HepG2 (cell line): Measurements from ENCODE around the gene SSBP2. TPM values are rescaled to one million over a fixed set of nuclear protein-coding genes. Genes with fewer than 3 reads are reported as not detected.

Experiments
- ATAC-seq: fragments of 200-7000 bp; cut with Tn5 transposase; 3 replicates; pipeline ENCODE4 v1.9.1; 2020; ENCODE audit warnings: mild to moderate bottlenecking, moderate library complexity
- BruUV-seq: library from RNA; stranded (reverse); fragments of 400-500 nt; replicated peaks from 2 replicates; lab custom pipeline; 2021; lab: Mats Ljungman, UMichigan
- CTCF ChIA-PET: fragments of 300-600 bp; formaldehyde crosslinking; extraction: SDS; loops from one replicate; lab custom pipeline; 2021; ENCODE audit warnings: low total read pairs, inconsistent platforms, low intra/inter-chr PET ratio; lab: Yijun Ruan, JAX
- POLR2A ChIA-PET: fragments of 350-600 bp; sonication (Branson Sonifier 250); formaldehyde crosslinking; loops from one replicate; lab custom pipeline; 2020; ENCODE audit warnings: antibody characterized with exemption, inconsistent platforms; lab: Yijun Ruan, JAX
- DNase-seq: peaks from one replicate; pipeline ENCODE4 v3.0.0-alpha.2; 2015; ENCODE audit warnings: low spot score
- FAIRE-seq: peaks from 3 replicates; lab custom pipeline; 2011; peaks lifted over from hg19 to GRCh38; lab: Jason Lieb, UNC
- H2AFZ ChIP-seq: one replicate; pipeline ENCODE4 v1.6.1; 2011; ENCODE audit warnings: low read length, inconsistent platforms
- H3K27ac ChIP-seq: fragments of 300-600 bp; 3 replicates; pipeline ENCODE4 v1.8.0; 2011; ENCODE audit warnings: mixed run types, mild to moderate bottlenecking, mixed read lengths, low read length, inconsistent platforms; ENCODE audit not compliant: insufficient read depth; ENCODE audit errors: extremely low read length
- H3K27me3 ChIP-seq, 2 experiments: fragments of 200-600 bp in 1 of 2; 2 replicates in 1 of 2; 3 replicates in 1 of 2; pipeline versions ENCODE4 v1.6.0 to v1.8.0; 2011; ENCODE audit warnings: low read length in 2 of 2, mild to moderate bottlenecking in 2 of 2, moderate library complexity in 2 of 2, inconsistent platforms in 1 of 2; ENCODE audit not compliant: insufficient read depth in 2 of 2, control insufficient read depth in 1 of 2
- H3K36me3 ChIP-seq, 2 experiments: fragments of 200-600 bp in 1 of 2; replicated peaks in 1 of 2; 2 replicates in 1 of 2; 3 replicates in 1 of 2; pipeline versions ENCODE4 v1.5.1 to v1.8.0; 2011; ENCODE audit warnings: low read length in 2 of 2, inconsistent platforms in 1 of 2; ENCODE audit not compliant: insufficient read depth in 2 of 2, control insufficient read depth in 1 of 2
- H3K4me1 ChIP-seq: 2 replicates; pipeline ENCODE4 v1.5.1; 2012; ENCODE audit warnings: low read length, inconsistent platforms; ENCODE audit not compliant: insufficient read depth
- H3K4me2 ChIP-seq: 2 replicates; pipeline ENCODE4 v1.6.0; 2011; ENCODE audit warnings: low read depth, low read length, inconsistent platforms
- H3K4me3 ChIP-seq, 3 experiments: fragments of 200-600 bp in 1 of 3; sonication (generic), shearing (Covaris generic) in 1 of 3; replicated peaks in 1 of 3; 2 replicates each; pipeline ENCODE4 v1.5.1; 2011 to 2016; ENCODE audit warnings: low read length in 3 of 3, inconsistent platforms in 2 of 3, low read depth in 2 of 3, mild to moderate bottlenecking in 2 of 3, control low read depth in 1 of 3, mixed read lengths in 1 of 3; ENCODE audit not compliant: insufficient read depth in 1 of 3
- H3K79me2 ChIP-seq: one replicate; pipeline ENCODE4 v1.6.1; 2011; ENCODE audit warnings: low read length, inconsistent platforms; ENCODE audit not compliant: insufficient read depth
- H3K9ac ChIP-seq: 2 replicates; pipeline ENCODE4 v1.6.0; 2011; ENCODE audit warnings: mild to moderate bottlenecking, low read depth, low read length, inconsistent platforms; ENCODE audit not compliant: insufficient read depth
- H3K9me3 ChIP-seq: 2 replicates; pipeline ENCODE4 v1.5.1; 2012; ENCODE audit warnings: mild to moderate bottlenecking, low read length
- H4K20me1 ChIP-seq: 2 replicates; pipeline ENCODE4 v1.6.0; 2011; ENCODE audit warnings: inconsistent platforms, mild to moderate bottlenecking, low read length, moderate library complexity; ENCODE audit not compliant: insufficient read depth
- HMGXB3 ChIP-seq: sonication (generic); formaldehyde crosslinking; IDR thresholded peaks from 2 replicates; pipeline ENCODE4 v1.4.0; 2020; ENCODE audit warnings: missing genetic modification reagents, borderline replicate concordance
- HNF4A ChIP-seq: sonication (generic); formaldehyde crosslinking; IDR thresholded peaks from 2 replicates; pipeline ENCODE4 v1.4.0; 2020; ENCODE audit warnings: missing genetic modification reagents
- ONECUT2 ChIP-seq: sonication (generic); formaldehyde crosslinking; IDR thresholded peaks from 2 replicates; pipeline ENCODE4 v1.4.0; 2020; ENCODE audit warnings: missing genetic modification reagents
- SP5 ChIP-seq: IDR thresholded peaks from 2 replicates; pipeline ENCODE4 v1.6.1; 2016; ENCODE audit warnings: low read depth, borderline replicate concordance
- ZNF256 ChIP-seq: sonication (generic); formaldehyde crosslinking; conservative IDR thresholded peaks from 2 replicates; pipeline ENCODE4 v1.4.0; 2020; ENCODE audit warnings: missing genetic modification reagents
- ZNF547 ChIP-seq: sonication (generic); formaldehyde crosslinking; IDR thresholded peaks from 2 replicates; pipeline ENCODE4 v1.5.1; 2020; ENCODE audit warnings: mild to moderate bottlenecking, missing genetic modification reagents
- ZNF557 ChIP-seq: sonication (generic); formaldehyde crosslinking; IDR thresholded peaks from 2 replicates; pipeline ENCODE4 v1.4.0; 2020; ENCODE audit warnings: missing genetic modification reagents
- ZNF558 ChIP-seq: sonication (generic); formaldehyde crosslinking; IDR thresholded peaks from 2 replicates; pipeline ENCODE4 v1.9.0; 2022; ENCODE audit warnings: mild to moderate bottlenecking, missing genetic modification reagents, borderline replicate concordance
- ZNF720 ChIP-seq: sonication (generic); formaldehyde crosslinking; IDR thresholded peaks from 2 replicates; pipeline ENCODE4 v1.4.0; 2020; ENCODE audit warnings: missing genetic modification reagents
- ZNF747 ChIP-seq: sonication (generic); formaldehyde crosslinking; IDR thresholded peaks from 2 replicates; pipeline ENCODE4 v1.8.1; 2023; ENCODE audit warnings: missing genetic modification reagents, mild to moderate bottlenecking, borderline replicate concordance
- WGBS: methylation state at CpG from one replicate; pipeline ENCODE4 v1.1.6; 2017; ENCODE audit warnings: low lambda C conversion rate; 5-methylcytosine and 5-hydroxymethylcytosine counted together
- in situ Hi-C: cut with HindIII; loops from 2 replicates; pipeline ENCODE4 v1.10.0; 2017; ENCODE audit warnings: low pct_unique_long_range_greater_than_20kb; ENCODE audit not compliant: extremely low pct_ligation_motif_present
- intact Hi-C: fragments of 100-400 bp; cut with micrococcal nuclease; formaldehyde crosslinking; loops from one replicate; pipeline ENCODE4 v1.10.0; 2022; ENCODE audit not compliant: unreplicated experiment
- polyA plus RNA-seq, 8 experiments: library from polyadenylated mRNA; depleted of rRNA in 3 of 8; stranded (reverse) in 7 of 8; unstranded in 1 of 8; fragments of >200 nt; fragmentation: Illumina TruSeq in 4 of 8; extraction: Trizol in 4 of 8; gene quantifications; 2 replicates each; pipeline versions ENCODE4 v1.2.1 to v1.2.3, GENCODE V29; 2011 to 2016; ENCODE audit warnings: low read depth in 4 of 8, missing spikeins in 1 of 8, mixed read lengths in 1 of 8; ENCODE audit not compliant: insufficient read depth in 1 of 8
- total RNA-seq, 5 experiments: library from RNA; depleted of rRNA; stranded (reverse); fragments of >200 nt; fragmentation: Illumina TruSeq; extraction: Trizol; gene quantifications; 2 replicates each; pipeline ENCODE4 v1.2.3, GENCODE V29; 2016; ENCODE audit warnings: low read depth in 1 of 5

Gene SSBP2
- total and polyA plus RNA-seq, 2 of the 13 experiments (the other 11 are each of a cell fraction or from before 2014, with no cell fraction given): 0.16 TPM; not detected in 1

DNA sequence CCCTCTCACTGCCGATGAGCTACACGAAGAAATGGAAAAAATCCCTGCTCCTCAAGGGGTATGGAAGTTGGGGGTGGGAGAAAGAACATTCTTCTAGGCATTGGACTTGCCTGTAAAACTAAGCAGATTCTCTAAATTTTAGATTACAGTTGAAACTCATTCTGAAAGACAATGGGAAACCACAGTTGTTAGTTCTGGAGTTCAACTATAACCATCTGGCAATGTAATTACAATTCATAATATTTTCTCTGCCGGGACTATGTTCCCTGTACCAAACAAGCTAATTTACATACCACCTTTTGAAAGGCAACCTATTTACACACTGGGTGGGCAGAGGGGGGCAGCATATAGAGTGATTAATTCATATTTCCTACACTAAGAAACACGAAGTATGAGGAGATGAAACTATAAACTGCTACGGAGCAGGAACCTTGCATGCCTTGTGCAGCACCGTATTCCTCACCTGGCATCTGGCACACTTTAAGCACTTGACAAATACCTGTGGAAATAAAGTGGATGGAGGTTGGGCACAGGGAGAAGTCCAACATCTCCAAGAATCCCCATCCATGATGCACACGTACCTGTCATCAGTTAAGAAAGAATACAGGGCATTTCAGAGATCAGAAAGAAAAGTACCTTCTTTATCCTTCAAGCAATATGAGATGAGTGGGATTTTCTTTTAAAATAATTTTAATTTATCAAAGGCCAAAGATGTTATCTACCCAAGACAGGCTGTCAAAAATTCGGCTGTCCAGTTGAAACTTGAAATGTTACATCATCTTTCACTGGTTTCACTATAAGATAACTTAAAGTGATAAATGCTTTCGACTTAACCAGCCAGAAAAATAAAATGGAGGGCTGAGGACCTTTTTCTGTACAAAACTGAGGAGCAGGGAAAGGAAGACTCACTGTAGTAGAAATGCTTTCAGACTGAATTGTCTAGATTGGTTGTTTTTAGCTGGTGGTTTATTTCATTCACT, 54.2 kb downstream of the SSBP2 start:
- WGBS: 18% methylated on average over 9 of the region's 9 CpGs
- Histone ChIP-seq H3K4me1 (no peaks in the 10 kb centered on the region), H3K36me3 (no peaks in the 10 kb centered on the region), H3K27me3 (no peaks in the 10 kb centered on the region), H3K79me2 (no peaks in the 10 kb centered on the region), H3K4me3 (no peak overlapping the region), H3K27ac (no peak overlapping the region), H3K4me2 (no peak overlapping the region), H4K20me1 (no peaks in the 10 kb centered on the region), H3K9me3 (no peaks in the 10 kb centered on the region)
- no peak for ATAC-seq
- intact Hi-C loops: no loop called here
- no TSS peak for BruUV-seq
- TF ChIP-seq ONECUT2: no peak
- no peak for TF ChIP-seq HNF4A (CRISPR knock-in tag)
- TF ChIP-seq ZNF720 (CRISPR knock-in tag): no peak
- TF ChIP-seq ZNF557: no peak
- no peak for TF ChIP-seq ZNF256 (CRISPR knock-in tag)
- no peak for TF ChIP-seq SP5 (CRISPR knock-in tag)
- no peak for TF ChIP-seq ZNF547
- no peak for TF ChIP-seq ZNF747 (CRISPR knock-in tag)
- no peak for TF ChIP-seq ZNF558 (CRISPR knock-in tag)
- no peak for TF ChIP-seq HMGXB3 (CRISPR knock-in tag)
- TF ChIP-seq, all 625 proteins: peak for 0
- no peak for FAIRE-seq
- CTCF ChIA-PET: no interaction called here
- Histone ChIP-seq H2AFZ (no peak overlapping the region), H3K9ac (no peak overlapping the region)
- no peak for DNase-seq
- in situ Hi-C loops: no loop called here
- POLR2A ChIA-PET: no interaction called here
